ENCODE measurements around the gene SMIM1.

- TF ChIP-seq CHD2 (IDR thresholded peaks at IDR 0.05; ENCODE audit: low read length, partially characterized antibody), result no peak
- no peak for TF ChIP-seq EP300 (IDR thresholded peaks at IDR 0.05)
- no peak for TF ChIP-seq CHD4 (IDR thresholded peaks at IDR 0.05; ENCODE audit: borderline replicate concordance)
- TF ChIP-seq BHLHE40 (IDR thresholded peaks at IDR 0.05; ENCODE audit: low read depth, low read length), result no peak
- TF ChIP-seq POLR2AphosphoS2 (conservative IDR thresholded peaks at IDR 0.05; ENCODE audit: low read length), result no peak
- TF ChIP-seq CTCF (IDR thresholded peaks at IDR 0.05), result no peak
- no peak for TF ChIP-seq POLR2A (IDR thresholded peaks at IDR 0.05; ENCODE audit: low read length)
- no peak for TF ChIP-seq SMC3 (IDR thresholded peaks at IDR 0.05)
- TF ChIP-seq CBX2 (IDR thresholded peaks at IDR 0.05; ENCODE audit: borderline replicate concordance, low read depth), result no peak
- TF ChIP-seq TFCP2L1 (CRISPR knock-in tag; IDR thresholded peaks at IDR 0.05), result no peak
- no peak for TF ChIP-seq USF2 (IDR thresholded peaks at IDR 0.05)
Observed at GRCh38 chr1:3787349-3787715, 14.8 kb downstream of the SMIM1 start.
